ENCODE measurements around the gene MINDY3.

Gene MINDY3

GRCh38 chr10:15751046-15751445, 109.3 kb downstream of the MINDY3 start:
- Histone ChIP-seq H3K36me3 (replicated peaks) (no peaks in the 10 kb centered on the region), H3K4me3 (ENCODE audit: low read depth, low read length) (no peak overlapping the region), H3K27me3 (replicated peaks) (no peaks in the 10 kb centered on the region), H3K27ac (no peak overlapping the region)
- in situ Hi-C loops (cut with HindIII; ENCODE audit: low pct_ligation_motif_present, low sequenced_read_pairs): no loop called here
- TF ChIP-seq CTCF (IDR thresholded peaks at IDR 0.05; ENCODE audit: low read depth, low read length, missing control alignments): no peak
- no peak for DNase-seq

GRCh38 chr10:15748126-15748525, 112.2 kb downstream of the MINDY3 start:
- TF ChIP-seq CTCF (IDR thresholded peaks at IDR 0.05; ENCODE audit: low read depth, low read length, missing control alignments): peak; percentile 4
- in situ Hi-C loops (cut with HindIII; ENCODE audit: low pct_ligation_motif_present, low sequenced_read_pairs): no loop called here
- no peaks in the 10 kb centered on the region for H3K27me3 ChIP-seq (replicated peaks)
- peak; percentile 11 for DNase-seq
- no peaks in the 10 kb centered on the region for H3K36me3 ChIP-seq (replicated peaks)
- H3K27ac ChIP-seq: no peak overlapping the region
- H3K4me3 ChIP-seq (ENCODE audit: low read depth, low read length): no peak overlapping the region

- Histone ChIP-seq H3K27ac (no peak overlapping the region), H3K27me3 (replicated peaks) (no peaks in the 10 kb centered on the region), H3K4me3 (ENCODE audit: low read depth, low read length) (no peak overlapping the region), H3K36me3 (replicated peaks) (no peaks in the 10 kb centered on the region)
- no peak for TF ChIP-seq CTCF (IDR thresholded peaks at IDR 0.05; ENCODE audit: low read depth, low read length, missing control alignments)
- in situ Hi-C loops (cut with HindIII; ENCODE audit: low pct_ligation_motif_present, low sequenced_read_pairs): no loop called here
- DNase-seq: no peak
These were observed 112.7 kb downstream of the MINDY3 start for GRCh38 chr10:15747632-15748031.

- TF ChIP-seq CTCF (IDR thresholded peaks at IDR 0.05; ENCODE audit: low read depth, low read length, missing control alignments): no peak
- no peak overlapping the region for H3K27ac ChIP-seq
- peak; percentile 20 for DNase-seq
- no peaks in the 10 kb centered on the region for H3K36me3 ChIP-seq (replicated peaks)
- H3K4me3 ChIP-seq (ENCODE audit: low read depth, low read length): no peak overlapping the region
- H3K27me3 ChIP-seq (replicated peaks): no peaks in the 10 kb centered on the region
- in situ Hi-C loops (cut with HindIII; ENCODE audit: low pct_ligation_motif_present, low sequenced_read_pairs): no loop called here
These were observed 114.6 kb downstream of the MINDY3 start for GRCh38 chr10:15745751-15746150.

GRCh38 chr10:15744217-15744865, 116.0 kb downstream of the MINDY3 start:
- in situ Hi-C loops (cut with HindIII; ENCODE audit: low pct_ligation_motif_present, low sequenced_read_pairs): no loop called here
- no peak overlapping the region for H3K4me3 ChIP-seq (ENCODE audit: low read depth, low read length)
- H3K36me3 ChIP-seq (replicated peaks): no peaks in the 10 kb centered on the region
- peak; percentile 80 for TF ChIP-seq CTCF (IDR thresholded peaks at IDR 0.05; ENCODE audit: low read depth, low read length, missing control alignments)
- peak; percentile 66 for DNase-seq
- no peak overlapping the region for H3K27ac ChIP-seq
- no peaks in the 10 kb centered on the region for H3K27me3 ChIP-seq (replicated peaks)

GRCh38 chr10:15743443-15743842, 116.9 kb downstream of the MINDY3 start:
- TF ChIP-seq CTCF (IDR thresholded peaks at IDR 0.05; ENCODE audit: low read depth, low read length, missing control alignments): no peak
- Histone ChIP-seq H3K4me3 (ENCODE audit: low read depth, low read length) (no peak overlapping the region), H3K36me3 (replicated peaks) (no peaks in the 10 kb centered on the region), H3K27ac (no peak overlapping the region), H3K27me3 (replicated peaks) (no peaks in the 10 kb centered on the region)
- in situ Hi-C loops (cut with HindIII; ENCODE audit: low pct_ligation_motif_present, low sequenced_read_pairs): no loop called here
- DNase-seq: no peak

All from brain microvascular endothelial cell (primary cell).